Stimulated activated CD8-positive, alpha-beta memory T cell treated with anti-CD3 and anti-CD28 coated beads, Interleukin-7, amount 100 ng/mL, for 48 hours (primary cell): Measurements from ENCODE around the gene GALNT7.
"Not testable (repeated sequence)": the region's sequence is repeated elsewhere in the genome, so short reads cannot be mapped to it uniquely, and the experiment has no call there.

Source experiments
- DNase-seq, 2 donors: peaks; one replicate each; pipeline ENCODE4 v3.0.0-alpha.2; 2020; ENCODE audit warnings: low read depth in 1 of 2; ENCODE audit errors: extremely low read depth in 1 of 2

The GALNT7 gene

DNA sequence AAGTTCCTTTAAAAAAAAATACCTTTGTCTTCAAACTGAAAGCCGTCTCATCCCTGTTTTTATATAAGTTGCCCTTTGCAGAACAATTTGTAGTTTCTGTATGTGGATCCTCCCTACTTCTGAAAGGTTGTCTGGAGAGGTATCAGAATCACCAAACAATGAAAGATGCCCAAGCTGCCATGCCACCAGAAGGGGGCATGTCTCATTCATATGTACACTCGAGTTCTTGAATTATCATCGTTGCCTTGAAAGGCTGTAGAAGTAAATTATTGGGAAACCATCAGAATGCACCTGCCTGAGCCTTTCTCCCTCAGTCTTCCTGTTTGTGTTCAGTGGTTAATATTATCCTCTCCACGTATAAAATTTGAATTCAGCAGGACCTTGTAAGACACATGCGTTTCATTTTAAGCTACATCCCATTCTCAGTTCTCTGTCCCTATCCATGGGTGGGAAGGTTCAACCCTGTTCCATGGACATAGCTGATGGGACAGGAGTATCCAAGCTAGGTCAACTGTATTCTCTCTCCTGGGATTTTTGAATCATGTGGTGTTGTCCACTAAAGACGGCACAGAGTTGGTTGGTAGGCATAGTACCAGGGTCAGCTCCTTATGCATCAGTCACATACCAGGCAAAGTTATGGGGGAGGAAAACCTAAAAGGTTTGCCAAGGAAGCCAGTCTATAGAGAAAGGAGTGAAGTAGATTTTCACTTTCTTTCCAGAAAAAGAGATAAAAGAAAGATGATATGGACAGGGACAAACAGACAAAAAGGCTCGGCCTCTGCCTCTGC lies 24.0 kb downstream of the GALNT7 start:
- no peak for DNase-seq

DNA sequence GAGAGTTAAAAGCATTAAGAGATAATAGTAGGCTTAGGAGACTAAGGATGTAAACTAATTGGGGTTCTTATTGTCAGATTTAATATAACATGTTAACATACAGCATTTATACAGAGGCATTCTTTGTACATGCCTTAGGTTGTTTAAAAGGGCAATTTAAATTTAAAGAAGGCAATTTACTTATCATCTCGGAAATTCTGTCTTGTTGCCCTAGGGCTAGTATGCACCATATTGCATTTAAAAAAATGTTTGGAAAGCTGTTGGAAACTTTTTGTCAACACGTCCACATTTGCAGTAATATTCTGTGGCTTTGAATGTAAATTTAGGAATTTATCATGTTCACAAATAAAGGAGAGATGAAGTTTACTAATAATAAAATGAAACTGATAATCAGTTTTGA lies 25.5 kb downstream of the GALNT7 start:
- DNase-seq = no peak

DNA sequence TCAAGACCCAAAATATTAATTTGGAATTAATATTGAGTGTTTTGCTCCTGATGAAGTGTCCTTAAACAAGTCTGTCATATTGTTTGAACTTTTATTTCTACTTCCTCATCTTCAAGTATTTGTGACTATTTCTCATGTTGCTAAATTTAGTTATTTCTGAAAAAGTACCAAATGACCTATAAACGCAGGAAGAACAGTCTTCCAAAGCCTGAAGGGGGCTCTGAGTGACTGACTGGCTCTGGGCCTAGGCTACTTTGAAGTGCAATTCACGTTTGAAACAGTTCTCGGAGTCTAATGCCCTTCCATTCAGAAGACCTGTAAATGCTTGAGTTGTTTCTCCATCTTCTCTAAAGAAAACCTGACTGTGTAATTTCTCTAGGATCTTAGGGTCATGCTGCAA lies 26.5 kb downstream of the GALNT7 start:
- DNase-seq = no peak

- no peak for DNase-seq
Observed at GRCh38 chr4:173199553-173199952, 30.9 kb downstream of the GALNT7 start.

- no peak for DNase-seq
Observed at GRCh38 chr4:173200103-173200884, 31.7 kb downstream of the GALNT7 start.

DNA sequence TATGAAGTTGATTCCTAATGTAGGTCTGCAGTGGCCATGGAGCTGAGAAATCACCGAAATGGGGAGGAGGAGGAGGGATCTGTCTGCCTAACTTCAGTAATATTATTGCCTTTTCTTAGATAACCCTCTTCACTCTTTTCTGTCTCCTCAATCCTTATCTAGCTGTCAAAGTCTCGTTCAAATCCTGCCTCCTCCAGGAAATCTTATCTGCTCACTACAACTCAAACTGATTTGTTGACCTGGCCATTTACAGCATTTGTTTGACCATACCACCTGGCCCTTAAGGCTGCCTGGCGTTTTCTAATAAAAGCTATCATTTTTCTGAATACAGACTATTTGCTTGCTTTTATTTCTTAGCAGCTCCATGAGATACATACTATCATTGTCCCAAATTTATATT lies 33.8 kb downstream of the GALNT7 start:
- no peak for DNase-seq

GRCh38 chr4:173205656-173206055 lies 37.0 kb downstream of the GALNT7 start:
- no peak for DNase-seq

DNA sequence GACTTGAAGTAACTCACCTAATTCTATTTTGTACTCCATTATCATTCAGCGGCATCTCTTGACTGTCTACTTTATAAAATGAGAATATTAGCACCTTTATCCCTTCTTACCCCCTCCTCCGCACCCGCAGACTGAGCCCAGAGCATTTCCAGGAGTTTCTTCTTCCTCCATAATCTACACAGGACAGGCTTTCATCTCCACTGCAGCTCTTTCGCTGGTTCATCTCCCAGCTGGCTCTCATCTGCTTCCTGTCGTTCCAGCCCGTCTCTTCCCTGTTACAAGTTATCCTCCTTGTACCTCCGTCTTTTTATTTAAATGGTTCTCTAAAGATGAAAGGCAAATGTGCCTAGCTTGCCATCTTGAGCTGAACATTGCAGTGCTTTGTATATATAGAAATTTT lies 39.8 kb downstream of the GALNT7 start:
- DNase-seq = no peak

GRCh38 chr4:173211222-173211621 lies 42.6 kb downstream of the GALNT7 start:
- no peak for DNase-seq

DNA sequence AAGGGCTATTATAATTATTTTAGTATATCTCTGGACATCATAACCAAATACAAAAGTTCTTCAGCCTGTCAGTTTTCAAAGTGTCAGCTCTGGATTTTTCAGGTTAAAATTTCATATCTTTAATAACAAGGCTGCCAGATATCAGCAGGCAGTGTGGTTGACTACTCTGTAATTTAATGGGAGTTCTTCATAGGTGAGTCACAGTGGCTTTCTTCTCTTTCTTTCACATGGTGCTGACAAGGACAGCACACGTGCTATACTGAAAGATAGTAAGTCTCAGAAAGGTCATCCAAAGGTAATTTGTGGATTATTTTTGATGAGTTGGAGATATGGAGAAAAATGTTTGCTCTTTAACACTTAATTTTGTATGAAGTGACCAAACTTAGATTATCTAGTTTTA lies 43.2 kb downstream of the GALNT7 start:
- no peak for DNase-seq

DNA sequence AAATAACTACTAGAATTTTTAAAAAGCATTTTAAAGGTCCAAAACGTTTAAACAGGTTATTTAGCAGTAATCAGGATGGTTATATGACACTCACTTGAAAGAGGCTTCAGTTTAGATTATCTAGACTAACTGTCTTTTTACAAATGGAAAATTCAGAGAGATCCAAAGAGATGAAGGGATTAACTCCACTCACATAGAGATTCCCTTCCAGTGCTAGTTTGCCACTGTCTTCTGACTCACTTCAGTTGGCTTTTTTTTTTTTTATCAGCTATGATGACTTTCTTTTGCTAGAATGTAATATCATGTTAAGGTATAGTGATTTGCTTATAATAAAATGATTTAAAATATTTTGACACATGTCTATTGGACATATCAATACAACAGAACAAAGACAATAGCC lies 43.8 kb downstream of the GALNT7 start:
- DNase-seq = no peak

DNA sequence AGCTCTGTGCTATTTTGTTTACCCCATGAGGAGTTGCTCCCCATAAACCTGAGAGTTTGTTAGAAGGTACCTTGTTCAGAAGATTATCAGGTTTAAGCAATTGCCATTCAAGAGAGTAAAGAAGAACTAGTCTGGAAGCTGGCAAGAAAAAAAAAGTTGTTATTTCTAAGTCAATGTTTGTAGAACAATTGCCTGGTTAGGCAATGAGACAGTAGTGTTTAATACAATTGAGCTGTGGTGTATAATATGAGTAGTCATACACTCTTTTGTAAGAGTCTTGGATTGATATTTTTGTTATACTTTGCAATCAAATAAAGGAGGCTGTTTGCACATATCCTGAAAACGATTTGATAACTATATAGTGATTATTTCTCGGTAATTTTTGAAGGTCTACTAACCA lies 44.7 kb downstream of the GALNT7 start:
- DNase-seq = no peak

- no peak for DNase-seq
Observed at GRCh38 chr4:173214231-173214630, 45.6 kb downstream of the GALNT7 start.

DNA sequence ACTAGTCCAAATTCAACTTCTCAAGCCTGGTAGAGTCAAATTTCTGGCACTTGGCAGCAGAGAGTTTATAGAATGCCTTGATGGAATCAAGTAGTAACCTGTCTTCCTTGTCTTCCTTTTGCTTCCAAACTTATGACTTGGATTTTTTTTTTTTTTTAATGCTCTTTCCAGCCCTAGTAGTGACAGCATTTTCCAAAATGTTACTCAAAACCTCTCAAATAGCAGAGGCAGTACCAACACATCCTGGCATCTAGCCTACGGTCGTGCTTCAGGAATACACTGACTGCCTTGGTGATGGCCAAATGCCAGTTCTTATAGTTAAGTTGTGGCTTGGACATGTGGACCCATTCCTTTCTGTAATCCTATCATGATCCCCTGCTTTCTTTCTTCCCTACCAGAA lies 46.0 kb downstream of the GALNT7 start:
- DNase-seq = no peak

GRCh38 chr4:173217075-173217474 lies 48.5 kb downstream of the GALNT7 start:
- no peak for DNase-seq

DNA sequence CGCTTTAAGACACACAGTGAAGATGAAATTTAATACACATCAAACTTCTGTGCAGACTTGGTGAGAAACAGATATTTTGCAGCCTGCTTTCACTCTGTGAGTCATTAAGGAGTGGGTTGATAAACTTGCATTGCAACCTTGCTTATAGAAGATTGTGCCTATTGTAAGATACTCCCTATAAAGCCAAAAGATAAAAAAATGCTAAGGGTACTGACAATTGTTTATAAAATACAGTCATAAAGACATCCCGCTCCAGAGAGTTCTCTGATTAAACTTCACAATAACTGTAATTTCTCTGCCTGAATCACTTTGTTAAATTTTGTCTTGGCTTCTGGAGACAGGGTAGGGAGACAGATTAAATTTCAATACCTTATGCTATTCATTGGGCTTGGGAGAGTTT lies 49.1 kb downstream of the GALNT7 start:
- no peak for DNase-seq

GRCh38 chr4:173218411-173219125 lies 50.0 kb downstream of the GALNT7 start:
- DNase-seq = no peak

DNA sequence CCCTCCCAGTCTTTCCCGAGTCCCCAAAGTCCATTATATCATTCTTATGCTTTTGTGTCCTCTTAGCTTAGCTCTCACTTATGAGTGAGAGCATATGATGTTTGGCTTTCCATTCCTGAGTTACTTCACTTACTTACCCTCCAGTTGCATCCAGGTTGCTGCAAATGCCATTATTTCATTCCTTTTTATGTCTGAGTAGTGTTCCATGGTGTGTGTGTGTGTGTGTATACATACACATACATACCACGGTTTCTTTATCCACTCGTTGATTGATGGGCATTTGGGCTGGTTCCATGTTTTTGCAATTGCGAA lies 50.5 kb downstream of the GALNT7 start:
- not testable (repeated sequence) for DNase-seq

- DNase-seq = no peak
Observed at GRCh38 chr4:173223743-173224142, 55.1 kb downstream of the GALNT7 start.

GRCh38 chr4:173226401-173226888 lies 57.8 kb downstream of the GALNT7 start:
- DNase-seq = no peak

DNA sequence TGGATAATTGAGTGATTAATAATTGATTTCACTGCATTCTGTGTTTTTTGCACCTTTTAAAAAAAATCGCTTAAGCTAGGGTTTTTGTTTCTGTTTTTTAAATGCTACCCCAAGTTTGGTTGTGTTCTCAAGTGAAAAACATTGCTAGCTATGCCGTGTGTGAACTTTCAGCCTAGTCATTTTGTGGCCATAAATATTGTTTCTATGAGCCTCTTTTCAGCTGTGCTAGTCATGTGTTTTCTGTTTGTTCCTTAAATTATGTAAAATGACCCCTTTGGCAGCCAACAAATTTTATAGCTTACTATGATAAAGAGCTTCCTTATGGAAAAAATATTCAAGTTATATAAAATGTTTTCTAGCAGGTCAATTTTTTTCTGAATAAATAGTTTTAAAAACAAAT lies 59.1 kb downstream of the GALNT7 start:
- DNase-seq = no peak

DNA sequence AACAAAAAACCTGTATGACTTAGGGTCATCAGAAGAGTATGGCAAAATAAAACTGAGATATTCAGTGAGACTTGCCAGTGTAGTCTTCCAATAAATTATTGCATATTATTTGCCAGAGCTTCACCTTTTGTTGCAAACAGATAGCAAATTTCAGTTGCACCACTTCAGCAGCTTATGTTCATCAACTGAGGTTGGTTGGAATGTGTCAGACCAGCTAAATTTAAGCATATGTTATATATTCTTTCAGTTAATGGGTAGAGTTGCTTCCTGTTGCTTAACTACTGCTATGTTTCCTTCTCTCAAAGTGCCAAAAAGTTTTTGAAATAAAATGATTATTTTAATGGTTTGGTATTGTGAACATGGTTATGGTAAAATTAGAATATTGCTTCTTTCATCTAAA lies 61.5 kb downstream of the GALNT7 start:
- DNase-seq = no peak
